IPS-NIHi11 (cell line): ENCODE data around the gene KCNK6.
"Not testable (repeated sequence)": the region's sequence is repeated elsewhere in the genome, so short reads cannot be mapped to it uniquely, and the experiment has no call there.

Source experiments
- DNase-seq: peaks from one replicate; pipeline ENCODE4 v3.0.0; 2012; ENCODE audit warnings: mixed read lengths, low spot score

The KCNK6 gene

GRCh38 chr19:38362076-38362945 lies 42.7 kb downstream of the KCNK6 start:
- DNase-seq, result peak; percentile 90

- not testable (repeated sequence) for DNase-seq
These were observed 43.5 kb downstream of the KCNK6 start for GRCh38 chr19:38362946-38363688.

- DNase-seq, result no peak
These were observed 47.4 kb downstream of the KCNK6 start for GRCh38 chr19:38367041-38367440.

GRCh38 chr19:38369584-38369983 lies 49.9 kb downstream of the KCNK6 start:
- DNase-seq, result no peak

- no peak for DNase-seq
These were observed 50.7 kb downstream of the KCNK6 start for GRCh38 chr19:38370299-38370698.

GRCh38 chr19:38371081-38371480 lies 51.4 kb downstream of the KCNK6 start:
- DNase-seq, result no peak

GRCh38 chr19:38373907-38374331 lies 54.3 kb downstream of the KCNK6 start:
- DNase-seq, result no peak

- peak; percentile 98 for DNase-seq
These were observed 54.9 kb downstream of the KCNK6 start, which contains the start of gene PSMD8 for GRCh38 chr19:38374332-38375097. Gene PSMD8, plus strand, starts transcription at chr19:38374571. Its CDS starts 31 bp downstream, at chr19:38374602.

GRCh38 chr19:38375098-38375493 lies 55.5 kb downstream of the KCNK6 start:
- no peak for DNase-seq

- DNase-seq, result no peak
These were observed 56.1 kb downstream of the KCNK6 start for GRCh38 chr19:38375748-38376147.

- DNase-seq, result no peak
These were observed 56.9 kb downstream of the KCNK6 start for GRCh38 chr19:38376576-38376975.

GRCh38 chr19:38377052-38377451 lies 57.4 kb downstream of the KCNK6 start:
- DNase-seq, result no peak

GRCh38 chr19:38378866-38379265 lies 59.2 kb downstream of the KCNK6 start:
- DNase-seq, result no peak

GRCh38 chr19:38381138-38381537 lies 61.5 kb downstream of the KCNK6 start:
- no peak for DNase-seq
